ENCODE measurements around the gene DEUP1.

Gene DEUP1

GRCh38 chr11:93478841-93479240 lies 148.3 kb downstream of the DEUP1 start:
- TF ChIP-seq CTCF (IDR thresholded peaks at IDR 0.05; ENCODE audit: low read depth, low read length, missing control alignments) = no peak
- in situ Hi-C loops (cut with HindIII; ENCODE audit: low sequenced_read_pairs) = no loop called here
- H3K4me3 ChIP-seq (ENCODE audit: low read depth, low read length) = no peak overlapping the region
- DNase-seq (ENCODE audit: low read depth) = no peak

DNA sequence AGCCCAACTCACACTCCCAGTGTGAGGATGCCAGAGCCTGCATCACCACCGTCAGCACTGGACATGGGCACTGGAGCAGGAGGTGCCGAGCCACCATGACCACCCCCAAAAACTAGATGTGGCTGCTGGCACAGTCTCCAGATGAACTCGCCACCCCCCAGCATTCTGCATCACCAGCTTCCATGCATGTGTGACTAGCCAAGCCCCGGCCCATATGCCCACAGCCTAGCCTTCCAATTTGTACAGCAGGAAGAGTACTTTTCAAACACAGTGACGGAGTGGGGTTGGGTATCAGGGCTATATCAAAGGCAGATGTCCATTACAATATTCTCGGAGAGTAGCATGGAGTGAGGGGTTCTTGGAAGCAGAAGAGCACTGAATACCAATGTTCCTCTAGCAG lies 149.7 kb downstream of the DEUP1 start:
- TF ChIP-seq CTCF (IDR thresholded peaks at IDR 0.05; ENCODE audit: low read depth, low read length, missing control alignments) = no peak
- in situ Hi-C loops (cut with HindIII; ENCODE audit: low sequenced_read_pairs) = no loop called here
- H3K4me3 ChIP-seq (ENCODE audit: low read depth, low read length) = no peak overlapping the region

DNA sequence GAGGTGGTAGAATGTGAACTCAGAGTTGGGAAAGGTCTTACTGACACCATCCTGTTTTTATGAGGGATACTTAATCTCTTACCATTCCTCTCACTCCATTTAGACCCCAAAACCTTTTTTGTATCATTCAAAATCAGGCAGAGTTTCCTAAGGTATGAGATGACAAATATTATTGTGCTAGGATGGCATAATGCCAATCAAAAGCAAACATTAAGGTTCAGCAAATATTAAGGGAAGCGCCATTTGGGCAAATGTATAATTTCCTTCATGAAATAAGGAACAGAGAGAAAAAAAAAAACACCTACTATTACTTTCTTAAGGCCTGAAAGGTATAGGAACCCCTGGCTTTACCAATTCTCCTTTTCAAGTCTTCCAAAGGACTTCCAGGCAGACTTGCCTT lies 150.2 kb downstream of the DEUP1 start:
- no peak for TF ChIP-seq CTCF (IDR thresholded peaks at IDR 0.05; ENCODE audit: low read depth, low read length, missing control alignments)
- DNase-seq (ENCODE audit: low read depth) = no peak
- in situ Hi-C loops (cut with HindIII; ENCODE audit: low sequenced_read_pairs) = no loop called here
- no peak overlapping the region for H3K4me3 ChIP-seq (ENCODE audit: low read depth, low read length)

More for the DNA sequence above, 149.7 kb downstream of the DEUP1 start:
- DNase-seq (ENCODE audit: low read depth) = no peak

DNA sequence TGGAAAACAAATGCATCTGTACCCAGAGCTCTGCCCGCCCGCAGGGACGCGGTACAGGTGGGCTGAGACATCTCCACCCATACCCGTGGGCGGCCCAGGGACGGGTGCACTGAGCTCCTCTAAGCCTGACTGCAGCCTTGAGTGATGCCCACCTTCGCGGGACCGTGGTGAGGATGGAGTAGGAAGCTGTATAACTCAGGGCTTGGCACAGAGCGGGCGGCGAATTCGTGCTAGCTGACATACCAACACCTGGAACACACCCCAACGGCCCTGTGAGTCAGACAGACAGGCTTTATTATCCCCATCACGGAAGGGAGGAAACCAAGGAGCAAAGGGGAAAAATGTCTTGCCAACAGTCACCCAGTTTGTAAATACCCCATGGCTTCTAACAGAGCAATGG lies 150.7 kb downstream of the DEUP1 start:
- no peak overlapping the region for H3K4me3 ChIP-seq (ENCODE audit: low read depth, low read length)
- DNase-seq (ENCODE audit: low read depth) = no peak
- in situ Hi-C loops (cut with HindIII; ENCODE audit: low sequenced_read_pairs) = no loop called here
- TF ChIP-seq CTCF (IDR thresholded peaks at IDR 0.05; ENCODE audit: low read depth, low read length, missing control alignments) = no peak

GRCh38 chr11:93481696-93482095 lies 151.2 kb downstream of the DEUP1 start:
- no peak for DNase-seq (ENCODE audit: low read depth)
- no peak for TF ChIP-seq CTCF (IDR thresholded peaks at IDR 0.05; ENCODE audit: low read depth, low read length, missing control alignments)
- in situ Hi-C loops (cut with HindIII; ENCODE audit: low sequenced_read_pairs) = no loop called here
- H3K4me3 ChIP-seq (ENCODE audit: low read depth, low read length) = no peak overlapping the region

- no peak for TF ChIP-seq CTCF (IDR thresholded peaks at IDR 0.05; ENCODE audit: low read depth, low read length, missing control alignments)
- in situ Hi-C loops (cut with HindIII; ENCODE audit: low sequenced_read_pairs) = no loop called here
- DNase-seq (ENCODE audit: low read depth) = no peak
- no peak overlapping the region for H3K4me3 ChIP-seq (ENCODE audit: low read depth, low read length)
These were observed 152.0 kb downstream of the DEUP1 start for GRCh38 chr11:93482556-93482955.

- in situ Hi-C loops (cut with HindIII; ENCODE audit: low sequenced_read_pairs) = no loop called here
- DNase-seq (ENCODE audit: low read depth) = peak; percentile 33
These were observed 154.2 kb downstream of the DEUP1 start for GRCh38 chr11:93484716-93485115.

More at GRCh38 chr11:93484716-93485115, 154.2 kb downstream of the DEUP1 start:
- TF ChIP-seq CTCF (IDR thresholded peaks at IDR 0.05; ENCODE audit: low read depth, low read length, missing control alignments) = no peak
- H3K4me3 ChIP-seq (ENCODE audit: low read depth, low read length) = no peak overlapping the region
